ENCODE data around the gene NSD1.
A peak's percentile ranks its signal among the peaks of the same experiment; 100 is the strongest.
"Not testable (repeated sequence)": the region's sequence is repeated elsewhere in the genome, so short reads cannot be mapped to it uniquely, and the experiment has no call there.

NSD1 gene

DNA sequence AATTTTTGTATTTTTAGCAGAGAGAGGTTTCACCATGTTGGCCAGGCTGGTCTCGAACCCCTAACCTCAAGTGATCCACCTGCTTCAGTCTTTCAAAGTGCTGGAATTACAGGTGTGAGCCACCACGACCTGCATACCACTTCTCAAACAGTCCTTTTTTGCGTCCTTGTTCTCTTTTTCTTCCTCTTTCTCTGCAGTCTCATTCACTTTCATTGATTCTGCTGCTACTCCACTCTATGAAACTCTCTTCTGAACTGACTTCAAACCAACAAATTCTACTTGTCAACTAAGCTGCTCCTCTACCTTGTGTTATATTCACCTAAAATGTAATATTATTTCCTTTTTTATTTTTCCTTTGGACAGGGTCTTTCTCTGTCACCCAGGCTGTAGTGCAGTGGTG lies 7.9 kb downstream of the NSD1 start:
- DNase-seq (ENCODE audit: low read depth in 2 of 2): no peak
- TF ChIP-seq, protein P1, sequence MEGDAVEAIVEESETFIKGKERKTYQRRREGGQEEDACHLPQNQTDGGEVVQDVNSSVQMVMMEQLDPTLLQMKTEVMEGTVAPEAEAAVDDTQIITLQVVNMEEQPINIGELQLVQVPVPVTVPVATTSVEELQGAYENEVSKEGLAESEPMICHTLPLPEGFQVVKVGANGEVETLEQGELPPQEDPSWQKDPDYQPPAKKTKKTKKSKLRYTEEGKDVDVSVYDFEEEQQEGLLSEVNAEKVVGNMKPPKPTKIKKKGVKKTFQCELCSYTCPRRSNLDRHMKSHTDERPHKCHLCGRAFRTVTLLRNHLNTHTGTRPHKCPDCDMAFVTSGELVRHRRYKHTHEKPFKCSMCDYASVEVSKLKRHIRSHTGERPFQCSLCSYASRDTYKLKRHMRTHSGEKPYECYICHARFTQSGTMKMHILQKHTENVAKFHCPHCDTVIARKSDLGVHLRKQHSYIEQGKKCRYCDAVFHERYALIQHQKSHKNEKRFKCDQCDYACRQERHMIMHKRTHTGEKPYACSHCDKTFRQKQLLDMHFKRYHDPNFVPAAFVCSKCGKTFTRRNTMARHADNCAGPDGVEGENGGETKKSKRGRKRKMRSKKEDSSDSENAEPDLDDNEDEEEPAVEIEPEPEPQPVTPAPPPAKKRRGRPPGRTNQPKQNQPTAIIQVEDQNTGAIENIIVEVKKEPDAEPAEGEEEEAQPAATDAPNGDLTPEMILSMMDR (IDR thresholded peaks at IDR 0.05; ENCODE audit: low read depth, low read length): no peak
- no peak overlapping the region for H3K4me3 ChIP-seq (replicated peaks in 1 of 2; ENCODE audit: low read depth in 2 of 2, low read length in 2 of 2)

GRCh38 chr5:177142098-177142611 lies 8.6 kb downstream of the NSD1 start:
- no peak for DNase-seq (ENCODE audit: low read depth in 2 of 2)
- no peak overlapping the region for H3K4me3 ChIP-seq (replicated peaks in 1 of 2; ENCODE audit: low read depth in 2 of 2, low read length in 2 of 2)
- TF ChIP-seq, protein P1 (IDR thresholded peaks at IDR 0.05; ENCODE audit: low read depth, low read length): no peak

DNA sequence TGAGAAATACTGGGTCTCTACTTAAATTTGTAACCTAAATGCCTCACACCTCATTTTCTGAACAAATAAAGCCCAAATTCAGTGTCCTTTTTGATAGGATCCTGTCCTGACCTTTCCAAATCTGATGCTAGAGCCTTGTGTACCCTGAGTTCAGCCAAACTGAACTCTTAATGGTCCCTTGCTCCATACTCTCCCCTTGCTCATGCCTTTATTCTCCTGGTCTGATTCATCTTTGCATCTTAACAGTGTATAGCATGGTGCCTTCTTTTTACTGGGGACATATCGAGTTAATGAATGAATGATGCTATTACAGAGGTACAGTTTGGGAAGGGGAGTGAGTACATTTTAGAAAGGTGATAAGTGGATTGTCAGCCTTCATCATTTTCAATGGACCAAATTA lies 9.2 kb downstream of the NSD1 start:
- H3K4me3 ChIP-seq (replicated peaks in 1 of 2; ENCODE audit: low read depth in 2 of 2, low read length in 2 of 2): no peak overlapping the region
- DNase-seq (ENCODE audit: low read depth in 2 of 2): no peak
- TF ChIP-seq, protein P1 (IDR thresholded peaks at IDR 0.05; ENCODE audit: low read depth, low read length): no peak

DNA sequence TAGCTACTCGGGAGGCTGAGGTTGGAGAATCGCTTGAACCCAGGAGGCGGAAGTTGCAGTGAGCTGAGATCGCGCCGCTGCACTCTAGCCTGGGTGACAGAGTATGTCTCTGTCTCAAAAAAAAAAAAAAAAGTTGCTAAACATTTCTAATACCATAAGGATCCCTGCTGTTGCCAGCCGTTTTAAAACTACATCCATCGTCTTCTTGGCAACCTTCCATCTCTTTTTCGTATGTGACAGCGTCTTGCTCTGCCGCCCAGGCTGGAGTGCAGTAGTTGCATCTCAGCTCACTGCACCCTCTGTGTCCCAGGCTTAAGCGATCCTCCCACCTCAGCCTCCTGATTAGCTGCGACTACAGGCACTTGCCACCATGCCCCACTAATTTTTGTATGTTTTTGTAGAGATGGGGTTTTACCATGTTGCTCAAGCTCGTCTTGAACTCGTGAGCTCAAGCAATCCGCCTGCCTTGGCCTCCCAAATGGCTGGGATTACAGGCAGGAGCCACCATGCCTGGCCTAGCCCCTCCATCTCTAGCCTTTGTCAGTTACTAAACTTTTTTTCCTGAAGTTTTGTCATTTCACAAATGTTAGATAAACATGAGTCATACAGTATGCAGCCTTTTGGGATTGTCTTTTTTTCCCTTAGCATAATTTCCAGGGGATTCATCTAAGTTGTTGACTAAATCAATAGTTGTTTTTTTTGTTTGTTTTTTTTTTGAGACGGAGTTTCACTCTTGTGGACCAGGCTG lies 13.5 kb downstream of the NSD1 start:
- peak; percentile 32 to 79 for DNase-seq (ENCODE audit: low read depth in 2 of 2)
- TF ChIP-seq, protein P1 (IDR thresholded peaks at IDR 0.05; ENCODE audit: low read depth, low read length): no peak
- no peak overlapping the region for H3K4me3 ChIP-seq (replicated peaks in 1 of 2; ENCODE audit: low read depth in 2 of 2, low read length in 2 of 2)

- not testable (repeated sequence) for DNase-seq (ENCODE audit: low read depth in 2 of 2); H3K4me3 ChIP-seq (replicated peaks in 1 of 2; ENCODE audit: low read depth in 2 of 2, low read length in 2 of 2)
Measured at GRCh38 chr5:177150061-177150460, 16.5 kb downstream of the NSD1 start.

DNA sequence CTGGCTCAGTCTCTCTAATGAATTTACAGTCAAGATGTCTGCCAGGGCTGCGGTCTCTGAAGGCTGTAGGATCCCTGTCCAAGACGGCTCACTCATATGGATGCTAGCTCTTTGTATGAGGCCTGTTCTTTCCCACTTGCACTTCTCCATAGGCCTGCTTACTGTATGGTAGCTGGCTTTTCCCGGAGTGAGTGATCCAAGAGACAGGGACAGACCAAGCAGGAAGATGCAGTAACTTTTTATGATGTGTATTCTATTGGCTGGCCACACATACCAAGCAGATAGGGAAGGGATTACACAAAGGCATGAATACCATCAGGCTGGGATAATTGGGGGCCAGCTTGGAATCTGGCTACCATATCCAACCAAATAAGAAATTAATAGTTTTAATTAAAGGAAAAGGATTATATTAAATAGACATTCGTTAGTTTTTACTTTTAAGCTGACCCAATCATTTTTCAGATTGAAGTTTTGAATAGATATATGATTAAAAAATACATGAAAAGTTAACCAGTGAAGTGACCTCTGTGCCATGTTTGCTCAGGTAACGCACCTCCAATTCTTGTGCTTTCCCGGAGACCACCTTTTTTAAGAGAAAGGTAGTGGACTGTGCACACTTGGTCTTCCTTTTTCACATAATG lies 20.6 kb downstream of the NSD1 start:
- H3K4me3 ChIP-seq (replicated peaks in 1 of 2; ENCODE audit: low read depth in 2 of 2, low read length in 2 of 2): no peak overlapping the region
- TF ChIP-seq, protein P1 (IDR thresholded peaks at IDR 0.05; ENCODE audit: low read depth, low read length): no peak
- peak in 1 of 2 donors; percentile 35 for DNase-seq (ENCODE audit: low read depth in 2 of 2)

DNA sequence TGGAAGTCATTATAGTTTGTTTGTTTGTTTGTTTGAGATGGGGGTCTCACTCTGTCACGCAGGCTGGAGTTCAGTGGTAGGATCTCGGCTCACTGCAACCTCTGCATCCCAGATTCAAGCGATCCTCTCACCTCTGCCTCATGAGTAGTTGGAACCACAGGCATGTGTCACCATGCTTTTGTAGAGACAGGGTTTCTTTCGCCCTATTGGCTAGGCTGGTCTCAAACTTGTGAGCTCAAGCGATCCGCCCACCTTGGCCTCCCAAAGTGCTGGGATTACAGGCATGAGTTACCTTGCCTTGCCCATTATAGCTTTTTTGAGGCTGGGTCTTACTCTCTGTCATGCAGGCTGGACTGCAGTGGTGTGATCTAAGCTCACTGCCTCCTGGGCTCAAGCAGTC lies 28.8 kb downstream of the NSD1 start:
- H3K4me3 ChIP-seq (replicated peaks in 1 of 2; ENCODE audit: low read depth in 2 of 2, low read length in 2 of 2): no peak overlapping the region
- DNase-seq (ENCODE audit: low read depth in 2 of 2): no peak
- TF ChIP-seq, protein P1 (IDR thresholded peaks at IDR 0.05; ENCODE audit: low read depth, low read length): no peak
